ENCODE measurements around the gene CARD10. TPM values are rescaled to one million over a fixed set of nuclear protein-coding genes. Genes with fewer than 3 reads are reported as not detected.
A peak's percentile ranks its signal among the peaks of the same experiment; 100 is the strongest.

Gene CARD10
- total RNA-seq, 1 donor from 2014 or later: 64.0 TPM

DNA sequence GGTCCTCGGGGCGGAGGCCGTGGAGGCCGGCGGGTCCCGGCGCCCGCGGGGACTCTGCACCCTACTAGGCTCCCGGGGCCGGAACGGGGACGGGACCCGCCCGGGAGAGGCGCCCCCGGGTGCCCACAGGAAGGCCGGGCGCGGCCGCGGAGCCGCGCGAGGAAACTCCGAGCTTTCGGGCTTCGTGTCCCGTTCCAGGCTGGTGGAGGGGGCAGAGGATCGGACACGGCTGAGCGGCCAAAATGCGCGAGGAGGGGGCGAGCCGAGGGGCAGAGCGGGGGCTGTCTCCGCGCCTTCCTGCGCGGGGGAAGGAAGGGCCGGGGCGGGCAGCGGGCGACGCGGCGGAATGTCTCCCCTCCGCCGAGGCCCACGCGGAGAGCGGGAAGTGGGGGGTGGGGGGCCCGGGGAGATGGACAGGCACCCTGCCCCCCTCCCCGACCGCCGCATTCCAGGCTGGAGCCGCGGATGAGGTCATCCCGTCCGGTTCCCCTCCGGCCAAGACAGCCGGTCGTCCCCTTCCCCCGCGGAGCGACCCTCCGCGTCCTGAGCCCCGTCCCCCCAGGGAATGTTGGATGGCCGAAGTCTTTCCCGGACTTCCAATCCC is 41.5 kb upstream of the CARD10 start:
- no peaks in the 10 kb centered on the region for H3K27me3 ChIP-seq (ENCODE audit: control insufficient read depth, insufficient read depth, low read length)
- peak overlapping the region; percentile 55 for H3K4me3 ChIP-seq (ENCODE audit: low read depth, low read length)
- no peak for DNase-seq (ENCODE audit: low read depth)
- TF ChIP-seq, protein P1, sequence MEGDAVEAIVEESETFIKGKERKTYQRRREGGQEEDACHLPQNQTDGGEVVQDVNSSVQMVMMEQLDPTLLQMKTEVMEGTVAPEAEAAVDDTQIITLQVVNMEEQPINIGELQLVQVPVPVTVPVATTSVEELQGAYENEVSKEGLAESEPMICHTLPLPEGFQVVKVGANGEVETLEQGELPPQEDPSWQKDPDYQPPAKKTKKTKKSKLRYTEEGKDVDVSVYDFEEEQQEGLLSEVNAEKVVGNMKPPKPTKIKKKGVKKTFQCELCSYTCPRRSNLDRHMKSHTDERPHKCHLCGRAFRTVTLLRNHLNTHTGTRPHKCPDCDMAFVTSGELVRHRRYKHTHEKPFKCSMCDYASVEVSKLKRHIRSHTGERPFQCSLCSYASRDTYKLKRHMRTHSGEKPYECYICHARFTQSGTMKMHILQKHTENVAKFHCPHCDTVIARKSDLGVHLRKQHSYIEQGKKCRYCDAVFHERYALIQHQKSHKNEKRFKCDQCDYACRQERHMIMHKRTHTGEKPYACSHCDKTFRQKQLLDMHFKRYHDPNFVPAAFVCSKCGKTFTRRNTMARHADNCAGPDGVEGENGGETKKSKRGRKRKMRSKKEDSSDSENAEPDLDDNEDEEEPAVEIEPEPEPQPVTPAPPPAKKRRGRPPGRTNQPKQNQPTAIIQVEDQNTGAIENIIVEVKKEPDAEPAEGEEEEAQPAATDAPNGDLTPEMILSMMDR (IDR thresholded peaks at IDR 0.05; ENCODE audit: insufficient read depth, low read length, poor library complexity, severe bottlenecking): no peak
- peaks cover under 1% of the 10 kb centered on the region for H3K36me3 ChIP-seq (ENCODE audit: control insufficient read depth, insufficient read depth, low read length)

DNA sequence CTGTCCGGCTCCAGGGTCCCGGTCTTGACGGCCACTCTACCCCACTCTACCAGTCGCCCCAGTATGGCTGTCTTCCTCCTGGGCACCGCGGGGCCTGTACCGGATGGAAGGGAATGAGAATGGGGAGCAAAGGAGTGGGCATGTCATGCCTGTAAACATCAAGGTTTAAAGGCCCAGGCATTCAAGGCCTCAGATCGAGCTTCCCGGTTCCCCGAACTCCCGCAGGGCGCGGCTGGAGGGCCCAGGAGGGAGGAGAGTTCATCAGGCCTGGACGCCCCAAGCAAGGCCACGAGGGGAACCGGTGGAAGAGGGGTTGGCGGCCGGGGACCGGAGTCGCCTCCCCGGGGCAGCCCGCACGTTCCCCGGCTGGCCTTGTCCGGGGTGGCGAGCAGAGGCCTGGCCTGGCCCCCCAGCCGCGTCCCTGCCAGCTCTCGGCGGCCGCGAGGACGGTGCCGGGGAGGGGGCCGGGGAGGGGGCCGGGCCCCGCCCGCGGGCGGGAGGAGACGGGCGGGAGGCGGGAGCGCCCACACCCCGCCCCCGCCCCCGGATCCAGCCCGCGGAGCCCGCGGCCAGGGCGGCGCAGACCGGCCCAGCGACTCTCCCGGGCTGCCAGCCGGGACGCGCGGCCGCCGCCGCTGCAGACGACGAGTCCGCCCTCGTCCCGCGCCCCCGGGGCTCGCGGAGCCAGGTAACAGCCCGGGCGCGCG is 40.8 kb upstream of the CARD10 start, which contains the start of gene CDC42EP1:
TSS of gene CDC42EP1 (plus strand) at position 580 of the 707 bp plus-strand sequence. CDS start 5,870 bp downstream, outside the sequence.
- TF ChIP-seq, protein P1 (IDR thresholded peaks at IDR 0.05; ENCODE audit: insufficient read depth, low read length, poor library complexity, severe bottlenecking): no peak
- DNase-seq (ENCODE audit: low read depth): no peak
- peak within 1 kb of the TSS; percentile 55 for H3K4me3 ChIP-seq (ENCODE audit: low read depth, low read length)
- H3K36me3 ChIP-seq (ENCODE audit: control insufficient read depth, insufficient read depth, low read length): no peaks in the 10 kb centered on the region
- H3K27me3 ChIP-seq (ENCODE audit: control insufficient read depth, insufficient read depth, low read length): no peaks in the 10 kb centered on the region

DNA sequence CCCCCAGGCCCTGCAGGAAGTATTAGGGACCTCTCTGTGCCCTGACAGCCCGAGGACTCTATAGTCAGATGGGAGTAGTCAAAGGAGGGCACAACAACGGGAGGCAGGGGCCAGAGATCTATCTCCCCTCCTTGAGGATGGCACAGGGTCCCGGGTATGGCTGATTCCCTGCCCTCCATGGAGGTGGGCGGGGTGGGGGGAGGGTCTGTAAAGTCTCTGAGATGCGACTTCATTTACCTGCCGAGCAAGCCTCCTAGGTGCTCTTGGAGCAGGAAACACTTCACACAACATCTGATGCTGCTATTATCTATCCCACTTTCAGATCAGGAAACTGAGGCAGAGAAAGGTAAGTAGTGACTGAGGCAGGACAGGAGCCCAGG is 40.3 kb upstream of the CARD10 start:
- Histone ChIP-seq H3K36me3 (ENCODE audit: control insufficient read depth, insufficient read depth, low read length) (no peaks in the 10 kb centered on the region), H3K4me3 (ENCODE audit: low read depth, low read length) (no peak overlapping the region), H3K27me3 (ENCODE audit: control insufficient read depth, insufficient read depth, low read length) (no peaks in the 10 kb centered on the region)
- DNase-seq (ENCODE audit: low read depth): no peak
- TF ChIP-seq, protein P1 (IDR thresholded peaks at IDR 0.05; ENCODE audit: insufficient read depth, low read length, poor library complexity, severe bottlenecking): no peak

DNA sequence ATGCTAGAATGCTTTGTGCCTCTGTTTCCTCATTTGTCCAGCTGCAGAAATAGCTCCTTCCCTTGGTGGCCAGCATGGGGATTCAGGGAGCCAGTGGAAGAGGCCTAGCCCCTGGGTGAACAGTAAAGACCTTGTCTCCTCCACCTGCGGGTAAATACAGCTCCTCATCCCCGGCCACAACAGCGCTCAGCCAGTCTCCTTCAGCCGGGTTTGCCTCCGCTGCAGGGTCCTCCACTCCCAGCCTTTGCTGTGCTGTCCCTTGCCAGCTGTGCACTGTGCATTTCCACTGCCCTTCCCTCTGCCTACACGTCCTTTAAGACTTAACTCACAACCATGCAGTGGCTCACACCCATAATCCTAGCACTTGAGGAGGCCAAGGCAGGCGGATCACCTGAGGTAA is 39.6 kb upstream of the CARD10 start:
- Histone ChIP-seq H3K27me3 (ENCODE audit: control insufficient read depth, insufficient read depth, low read length) (no peaks in the 10 kb centered on the region), H3K4me3 (ENCODE audit: low read depth, low read length) (no peak overlapping the region), H3K36me3 (ENCODE audit: control insufficient read depth, insufficient read depth, low read length) (no peaks in the 10 kb centered on the region)
- TF ChIP-seq, protein P1 (IDR thresholded peaks at IDR 0.05; ENCODE audit: insufficient read depth, low read length, poor library complexity, severe bottlenecking): no peak
- DNase-seq (ENCODE audit: low read depth): no peak

DNA sequence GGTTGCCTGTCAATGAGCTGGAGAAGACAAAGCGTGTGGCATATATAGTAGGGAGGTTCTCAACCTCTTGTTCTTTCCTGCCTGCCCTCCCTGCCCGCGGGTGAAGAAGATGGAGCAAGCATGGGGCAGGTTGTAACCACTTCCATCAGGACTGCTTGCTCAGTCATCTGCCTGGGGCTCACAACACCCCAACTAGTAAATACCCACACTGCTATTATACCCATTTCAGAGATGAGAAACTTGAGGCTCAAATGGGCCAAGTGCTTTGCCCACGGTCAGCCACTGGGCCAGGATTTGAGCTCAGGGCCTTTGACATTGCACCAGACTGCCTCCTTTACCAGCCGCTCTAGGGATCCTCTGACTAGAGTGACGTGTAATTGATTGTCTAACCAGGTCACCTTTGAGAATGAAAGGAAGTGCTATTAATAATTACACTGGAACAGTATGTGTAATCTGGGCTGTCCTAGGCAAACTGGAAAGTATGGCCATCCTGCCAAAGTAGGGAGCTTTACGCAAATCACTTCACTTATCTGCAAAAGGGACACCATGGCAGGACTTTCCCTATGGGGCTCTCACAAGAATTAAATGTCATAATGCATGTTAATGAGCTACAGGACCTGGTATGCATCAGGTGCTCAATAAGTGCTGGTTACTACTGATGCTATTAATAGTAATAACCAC is 38.2 kb upstream of the CARD10 start:
- DNase-seq (ENCODE audit: low read depth): no peak
- no peaks in the 10 kb centered on the region for H3K27me3 ChIP-seq (ENCODE audit: control insufficient read depth, insufficient read depth, low read length)
- H3K36me3 ChIP-seq (ENCODE audit: control insufficient read depth, insufficient read depth, low read length): no peaks in the 10 kb centered on the region
- TF ChIP-seq, protein P1 (IDR thresholded peaks at IDR 0.05; ENCODE audit: insufficient read depth, low read length, poor library complexity, severe bottlenecking): no peak
- H3K4me3 ChIP-seq (ENCODE audit: low read depth, low read length): no peak overlapping the region
